HepG2 (cell line): Measurements from ENCODE around the gene DPEP1. TPM values are rescaled to one million over a fixed set of nuclear protein-coding genes. Genes with fewer than 3 reads are reported as not detected.

ENCODE experiments used
- CBX2 ChIP-seq, 2 experiments: fragments of 200-600 bp in 1 of 2; sonication (generic); formaldehyde crosslinking in 1 of 2; IDR thresholded peaks; 2 replicates each; pipeline versions ENCODE4 v1.7.0 to v1.8.1; 2018 to 2022; ENCODE audit warnings: low read depth in 2 of 2, low read length in 1 of 2, mild to moderate bottlenecking in 1 of 2, missing genetic modification reagents in 1 of 2
- DNMT3B ChIP-seq: conservative IDR thresholded peaks from 2 replicates; pipeline ENCODE4 v1.6.1; 2016; ENCODE audit warnings: missing biosample characterization, control low read depth
- FIP1L1 ChIP-seq: fragments of 200-400 bp; formaldehyde crosslinking; IDR thresholded peaks from 2 replicates; pipeline ENCODE4 v1.6.1; 2018; ENCODE audit warnings: low read depth, mild to moderate bottlenecking, low read length, moderate library complexity, borderline replicate concordance; ENCODE audit not compliant: insufficient read depth
- HNF4A ChIP-seq: sonication (generic); formaldehyde crosslinking; IDR thresholded peaks from 2 replicates; pipeline ENCODE4 v1.4.0; 2020; ENCODE audit warnings: missing genetic modification reagents
- ISL2 ChIP-seq: sonication (generic); formaldehyde crosslinking; IDR thresholded peaks from 2 replicates; pipeline ENCODE4 v1.5.0; 2020; ENCODE audit warnings: missing genetic modification reagents
- NFE2L2 ChIP-seq: fragments of 150-350 bp; IDR thresholded peaks from 2 replicates; pipeline ENCODE4 v1.6.1; 2014; ENCODE audit warnings: low read length
- POLR2G ChIP-seq: fragments of 200-400 bp; formaldehyde crosslinking; IDR thresholded peaks from 2 replicates; pipeline ENCODE4 v1.6.1; 2018; ENCODE audit warnings: mild to moderate bottlenecking, low read depth, low read length, moderate library complexity
- RBM22 ChIP-seq: fragments of 200-400 bp; formaldehyde crosslinking; optimal IDR thresholded peaks from 2 replicates; pipeline ENCODE3; 2017; ENCODE audit warnings: mild to moderate bottlenecking, low read length, moderate library complexity
- SIX1 ChIP-seq: sonication (generic); formaldehyde crosslinking; IDR thresholded peaks from 2 replicates; pipeline ENCODE4 v1.4.0; 2020; ENCODE audit warnings: missing genetic modification reagents, borderline replicate concordance
- ZFP82 ChIP-seq: sonication (generic); formaldehyde crosslinking; IDR thresholded peaks from 2 replicates; pipeline ENCODE4 v1.5.1; 2020; ENCODE audit warnings: mild to moderate bottlenecking, missing genetic modification reagents, borderline replicate concordance
- ZNF335 ChIP-seq: sonication (generic); formaldehyde crosslinking; IDR thresholded peaks from 2 replicates; pipeline ENCODE4 v1.4.0; 2020; ENCODE audit warnings: missing genetic modification reagents
- ZNF354B ChIP-seq: sonication (generic); formaldehyde crosslinking; IDR thresholded peaks from 2 replicates; pipeline ENCODE4 v1.8.0; 2022; ENCODE audit warnings: mild to moderate bottlenecking, missing genetic modification reagents
- ZNF550 ChIP-seq: sonication (generic); formaldehyde crosslinking; IDR thresholded peaks from 2 replicates; pipeline ENCODE4 v1.4.0; 2020; ENCODE audit warnings: mild to moderate bottlenecking, missing genetic modification reagents, borderline replicate concordance
- ZNF772 ChIP-seq: sonication (generic); formaldehyde crosslinking; IDR thresholded peaks from 2 replicates; pipeline ENCODE4 v1.5.0; 2020; ENCODE audit warnings: mild to moderate bottlenecking, missing genetic modification reagents
- ZNF777 ChIP-seq: sonication (generic); formaldehyde crosslinking; IDR thresholded peaks from 2 replicates; pipeline ENCODE4 v1.4.0; 2020; ENCODE audit warnings: missing genetic modification reagents
- ZNF780A ChIP-seq: sonication (generic); formaldehyde crosslinking; IDR thresholded peaks from 2 replicates; pipeline ENCODE4 v1.8.0; 2022; ENCODE audit warnings: mild to moderate bottlenecking, missing genetic modification reagents, moderate library complexity
- polyA plus RNA-seq, 8 experiments: library from polyadenylated mRNA; depleted of rRNA in 3 of 8; stranded (reverse) in 7 of 8; unstranded in 1 of 8; fragments of >200 nt; fragmentation: Illumina TruSeq in 4 of 8; extraction: Trizol in 4 of 8; gene quantifications; 2 replicates each; pipeline versions ENCODE4 v1.2.1 to v1.2.3, GENCODE V29; 2011 to 2016; ENCODE audit warnings: low read depth in 4 of 8, missing spikeins in 1 of 8, mixed read lengths in 1 of 8; ENCODE audit not compliant: insufficient read depth in 1 of 8
- total RNA-seq, 5 experiments: library from RNA; depleted of rRNA; stranded (reverse); fragments of >200 nt; fragmentation: Illumina TruSeq; extraction: Trizol; gene quantifications; 2 replicates each; pipeline ENCODE4 v1.2.3, GENCODE V29; 2016; ENCODE audit warnings: low read depth in 1 of 5
- TF ChIP-seq, protein P1 (sequence below): IDR thresholded peaks from 2 replicates; pipeline ENCODE4 v1.6.1; 2016; ENCODE audit warnings: mild to moderate bottlenecking
- TF ChIP-seq, protein P2 (sequence below): sonication (generic); formaldehyde crosslinking; IDR thresholded peaks from 2 replicates; pipeline ENCODE4 v1.4.0; 2020; ENCODE audit warnings: missing genetic modification reagents
- TF ChIP-seq, protein P3 (sequence below): sonication (generic); formaldehyde crosslinking; IDR thresholded peaks from 2 replicates; pipeline ENCODE4 v1.4.0; 2020; ENCODE audit warnings: missing genetic modification reagents
- TF ChIP-seq, protein P4 (sequence below): sonication (generic); formaldehyde crosslinking; IDR thresholded peaks from 2 replicates; pipeline ENCODE4 v1.8.0; 2022; ENCODE audit warnings: mild to moderate bottlenecking, missing genetic modification reagents, borderline replicate concordance

Gene DPEP1
- total and polyA plus RNA-seq, 2 of the 13 experiments (the other 11 are each of a cell fraction or from before 2014, with no cell fraction given) = 37.6 to 52.2 TPM

DNA sequence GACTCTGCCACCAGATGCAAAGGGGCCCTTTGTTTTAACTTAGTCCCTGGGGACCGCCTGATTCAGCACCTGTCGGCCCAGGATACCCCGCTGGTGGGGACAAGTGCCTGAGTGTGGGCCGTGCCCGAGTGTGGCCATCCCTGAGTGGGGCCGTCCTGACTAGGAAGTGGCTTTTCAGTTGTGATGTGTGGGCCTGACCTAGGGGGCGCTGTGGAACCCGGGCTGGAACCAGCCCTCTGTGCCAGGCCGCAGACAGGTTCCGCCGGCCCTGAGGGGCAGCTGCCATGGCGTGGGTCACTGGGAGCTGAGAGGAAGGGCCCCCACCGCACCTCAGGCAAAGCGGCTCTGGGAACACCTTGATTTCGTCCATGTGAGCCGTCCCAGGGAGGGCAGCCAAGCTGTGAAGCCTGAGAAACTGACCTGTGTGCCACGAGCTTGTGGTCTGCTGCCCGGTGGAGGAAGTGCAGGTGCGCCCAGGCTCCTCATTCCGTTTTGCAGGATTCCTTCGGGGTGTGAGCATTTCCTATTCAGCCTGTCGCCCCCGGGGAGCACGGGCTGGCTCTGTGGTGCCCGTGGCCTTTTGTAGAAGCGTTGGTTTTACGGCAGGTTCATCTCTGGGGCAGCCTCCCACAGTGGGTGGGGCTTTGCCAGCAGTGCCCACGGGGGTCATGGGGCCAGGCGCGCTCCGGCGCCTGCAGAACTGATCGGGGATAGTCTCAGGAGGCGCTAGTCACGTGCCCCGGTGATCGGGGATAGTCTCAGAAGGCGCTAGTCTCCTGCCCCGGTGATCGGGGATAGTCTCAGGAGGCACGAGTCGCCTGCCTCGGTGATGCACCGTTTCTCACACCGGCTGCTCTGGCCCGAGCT lies 47.7 kb upstream of the DPEP1 start (continued):
- TF ChIP-seq ZNF354B (CRISPR knock-in tag) (no peak), DNMT3B (CRISPR knock-in tag) (0 out of 2 replicates have a peak, but pooled peaks have one; percentile 41), NFE2L2 (no peak), HNF4A (CRISPR knock-in tag) (0 out of 2 replicates have a peak, but pooled peaks have one; percentile 5), ZNF777 (CRISPR knock-in tag) (peak; percentile 61), ZNF550 (CRISPR knock-in tag) (peak; percentile 80; the same call in 1 of the 2 replicates), ZNF772 (CRISPR knock-in tag) (no peak), ISL2 (CRISPR knock-in tag) (peak; percentile 61), FIP1L1 (peak; percentile 92; the same call in 1 of the 2 replicates), CBX2 (IDR thresholded peaks at IDR 0.05; ENCODE audit: low read depth, low read length) (no peak), CBX2 (CRISPR knock-in tag; IDR thresholded peaks at IDR 0.05; ENCODE audit: low read depth) (no peak), ZNF335 (CRISPR knock-in tag) (no peak), RBM22 (peak; percentile 92), SIX1 (no peak; the same call in 1 of the 2 replicates), ZFP82 (no peak), POLR2G (peak; percentile 79), ZNF780A (no peak; the same call in 1 of the 2 replicates)
- TF ChIP-seq, protein P1, sequence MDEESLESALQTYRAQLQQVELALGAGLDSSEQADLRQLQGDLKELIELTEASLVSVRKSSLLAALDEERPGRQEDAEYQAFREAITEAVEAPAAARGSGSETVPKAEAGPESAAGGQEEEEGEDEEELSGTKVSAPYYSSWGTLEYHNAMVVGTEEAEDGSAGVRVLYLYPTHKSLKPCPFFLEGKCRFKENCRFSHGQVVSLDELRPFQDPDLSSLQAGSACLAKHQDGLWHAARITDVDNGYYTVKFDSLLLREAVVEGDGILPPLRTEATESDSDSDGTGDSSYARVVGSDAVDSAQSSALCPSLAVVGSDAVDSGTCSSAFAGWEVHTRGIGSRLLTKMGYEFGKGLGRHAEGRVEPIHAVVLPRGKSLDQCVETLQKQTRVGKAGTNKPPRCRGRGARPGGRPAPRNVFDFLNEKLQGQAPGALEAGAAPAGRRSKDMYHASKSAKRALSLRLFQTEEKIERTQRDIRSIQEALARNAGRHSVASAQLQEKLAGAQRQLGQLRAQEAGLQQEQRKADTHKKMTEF = peak; percentile 75; the same call in 1 of the 2 replicates
- TF ChIP-seq, protein P2, sequence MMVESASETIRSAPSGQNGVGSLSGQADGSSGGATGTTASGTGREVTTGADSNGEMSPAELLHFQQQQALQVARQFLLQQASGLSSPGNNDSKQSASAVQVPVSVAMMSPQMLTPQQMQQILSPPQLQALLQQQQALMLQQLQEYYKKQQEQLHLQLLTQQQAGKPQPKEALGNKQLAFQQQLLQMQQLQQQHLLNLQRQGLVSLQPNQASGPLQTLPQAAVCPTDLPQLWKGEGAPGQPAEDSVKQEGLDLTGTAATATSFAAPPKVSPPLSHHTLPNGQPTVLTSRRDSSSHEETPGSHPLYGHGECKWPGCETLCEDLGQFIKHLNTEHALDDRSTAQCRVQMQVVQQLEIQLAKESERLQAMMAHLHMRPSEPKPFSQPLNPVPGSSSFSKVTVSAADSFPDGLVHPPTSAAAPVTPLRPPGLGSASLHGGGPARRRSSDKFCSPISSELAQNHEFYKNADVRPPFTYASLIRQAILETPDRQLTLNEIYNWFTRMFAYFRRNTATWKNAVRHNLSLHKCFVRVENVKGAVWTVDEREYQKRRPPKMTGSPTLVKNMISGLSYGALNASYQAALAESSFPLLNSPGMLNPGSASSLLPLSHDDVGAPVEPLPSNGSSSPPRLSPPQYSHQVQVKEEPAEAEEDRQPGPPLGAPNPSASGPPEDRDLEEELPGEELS (CRISPR knock-in tag) = peak; percentile 36; the same call in 1 of the 2 replicates
- TF ChIP-seq, protein P3, sequence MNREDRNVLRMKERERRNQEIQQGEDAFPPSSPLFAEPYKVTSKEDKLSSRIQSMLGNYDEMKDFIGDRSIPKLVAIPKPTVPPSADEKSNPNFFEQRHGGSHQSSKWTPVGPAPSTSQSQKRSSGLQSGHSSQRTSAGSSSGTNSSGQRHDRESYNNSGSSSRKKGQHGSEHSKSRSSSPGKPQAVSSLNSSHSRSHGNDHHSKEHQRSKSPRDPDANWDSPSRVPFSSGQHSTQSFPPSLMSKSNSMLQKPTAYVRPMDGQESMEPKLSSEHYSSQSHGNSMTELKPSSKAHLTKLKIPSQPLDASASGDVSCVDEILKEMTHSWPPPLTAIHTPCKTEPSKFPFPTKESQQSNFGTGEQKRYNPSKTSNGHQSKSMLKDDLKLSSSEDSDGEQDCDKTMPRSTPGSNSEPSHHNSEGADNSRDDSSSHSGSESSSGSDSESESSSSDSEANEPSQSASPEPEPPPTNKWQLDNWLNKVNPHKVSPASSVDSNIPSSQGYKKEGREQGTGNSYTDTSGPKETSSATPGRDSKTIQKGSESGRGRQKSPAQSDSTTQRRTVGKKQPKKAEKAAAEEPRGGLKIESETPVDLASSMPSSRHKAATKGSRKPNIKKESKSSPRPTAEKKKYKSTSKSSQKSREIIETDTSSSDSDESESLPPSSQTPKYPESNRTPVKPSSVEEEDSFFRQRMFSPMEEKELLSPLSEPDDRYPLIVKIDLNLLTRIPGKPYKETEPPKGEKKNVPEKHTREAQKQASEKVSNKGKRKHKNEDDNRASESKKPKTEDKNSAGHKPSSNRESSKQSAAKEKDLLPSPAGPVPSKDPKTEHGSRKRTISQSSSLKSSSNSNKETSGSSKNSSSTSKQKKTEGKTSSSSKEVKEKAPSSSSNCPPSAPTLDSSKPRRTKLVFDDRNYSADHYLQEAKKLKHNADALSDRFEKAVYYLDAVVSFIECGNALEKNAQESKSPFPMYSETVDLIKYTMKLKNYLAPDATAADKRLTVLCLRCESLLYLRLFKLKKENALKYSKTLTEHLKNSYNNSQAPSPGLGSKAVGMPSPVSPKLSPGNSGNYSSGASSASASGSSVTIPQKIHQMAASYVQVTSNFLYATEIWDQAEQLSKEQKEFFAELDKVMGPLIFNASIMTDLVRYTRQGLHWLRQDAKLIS (CRISPR knock-in tag) = peak; percentile 44; the same call in 1 of the 2 replicates
- TF ChIP-seq, protein P4, sequence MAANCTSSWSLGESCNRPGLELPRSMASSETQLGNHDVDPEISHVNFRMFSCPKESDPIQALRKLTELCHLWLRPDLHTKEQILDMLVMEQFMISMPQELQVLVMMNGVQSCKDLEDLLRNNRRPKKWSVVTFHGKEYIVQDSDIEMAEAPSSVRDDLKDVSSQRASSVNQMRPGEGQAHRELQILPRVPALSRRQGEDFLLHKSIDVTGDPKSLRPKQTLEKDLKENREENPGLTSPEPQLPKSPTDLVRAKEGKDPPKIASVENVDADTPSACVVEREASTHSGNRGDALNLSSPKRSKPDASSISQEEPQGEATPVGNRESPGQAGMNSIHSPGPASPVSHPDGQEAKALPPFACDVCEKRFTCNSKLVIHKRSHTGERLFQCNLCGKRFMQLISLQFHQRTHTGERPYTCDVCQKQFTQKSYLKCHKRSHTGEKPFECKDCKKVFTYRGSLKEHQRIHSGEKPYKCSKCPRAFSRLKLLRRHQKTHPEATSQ (CRISPR knock-in tag) = 0 out of 2 replicates have a peak, but pooled peaks have one; percentile 5
